CD4-positive, alpha-beta memory T cell (primary cell): Measurements from ENCODE around the gene SNAPC2. TPM values are rescaled to one million over a fixed set of nuclear protein-coding genes. Genes with fewer than 3 reads are reported as not detected.

Experiments used
- CTCF ChIA-PET: fragments of 350-600 bp; sonication (Branson Sonifier 250); formaldehyde crosslinking; loops from one replicate; lab custom pipeline; 2021; ENCODE audit warnings: inconsistent platforms; ENCODE audit not compliant: partially characterized antibody; lab: Charles Lee
- POLR2A ChIA-PET: fragments of 350-600 bp; sonication (Branson Sonifier 250); formaldehyde crosslinking; loops from one replicate; lab custom pipeline; 2021; ENCODE audit not compliant: partially characterized antibody; lab: Charles Lee
- DNase-seq, 5 donors: peaks; one replicate each; pipeline versions ENCODE4 v3.0.0 to v3.0.0-alpha.2; 2020 to 2022; ENCODE audit warnings: mixed read lengths in 1 of 5
- H3K27ac ChIP-seq: one replicate; pipeline ENCODE4 v1.7.0; 2013; ENCODE audit warnings: low read depth, low read length
- H3K27me3 ChIP-seq: 2 replicates; pipeline ENCODE4 v1.7.0; 2013; ENCODE audit warnings: mild to moderate bottlenecking, low read length, moderate library complexity; ENCODE audit not compliant: insufficient read depth
- H3K36me3 ChIP-seq: 2 replicates; pipeline ENCODE4 v1.7.0; 2013; ENCODE audit warnings: mild to moderate bottlenecking, low read length, moderate library complexity; ENCODE audit not compliant: insufficient read depth
- H3K4me1 ChIP-seq: 2 replicates; pipeline ENCODE4 v1.7.0; 2013; ENCODE audit warnings: mild to moderate bottlenecking, low read length, moderate library complexity; ENCODE audit not compliant: insufficient read depth
- H3K4me3 ChIP-seq, 2 donors: one replicate each; pipeline ENCODE4 v1.7.0; 2013; ENCODE audit warnings: low read length in 2 of 2, mild to moderate bottlenecking in 1 of 2
- H3K9me3 ChIP-seq, 2 donors: one replicate each; pipeline ENCODE4 v1.7.0; 2013; ENCODE audit warnings: low read length in 2 of 2, control low read depth in 1 of 2; ENCODE audit not compliant: control insufficient read depth in 1 of 2
- H3K27ac Mint-ChIP-seq, 7 donors: one replicate each; pipeline ENCODE4 v1.8.0; 2020 to 2021; ENCODE audit warnings: mixed read lengths in 7 of 7, mild to moderate bottlenecking in 6 of 7, inconsistent platforms in 3 of 7, moderate library complexity in 3 of 7
- H3K27me3 Mint-ChIP-seq, 2 donors: one replicate each; pipeline ENCODE4 v1.8.0; 2020 to 2021; ENCODE audit warnings: mixed read lengths in 2 of 2
- H3K36me3 Mint-ChIP-seq, 2 donors: one replicate each; pipeline ENCODE4 v1.8.0; 2020 to 2021; ENCODE audit warnings: mixed read lengths in 2 of 2, inconsistent platforms in 1 of 2, mild to moderate bottlenecking in 1 of 2
- H3K4me1 Mint-ChIP-seq, 4 donors: one replicate each; pipeline ENCODE4 v1.8.0; 2020 to 2021; ENCODE audit warnings: mixed read lengths in 4 of 4, mild to moderate bottlenecking in 1 of 4
- H3K4me3 Mint-ChIP-seq, 8 donors: one replicate each; pipeline ENCODE4 v1.8.0; 2020 to 2021; ENCODE audit warnings: mixed read lengths in 8 of 8, mild to moderate bottlenecking in 7 of 8, moderate library complexity in 6 of 8, inconsistent platforms in 3 of 8
- H3K9me3 Mint-ChIP-seq, 8 donors: one replicate each; pipeline ENCODE4 v1.8.0; 2020 to 2021; ENCODE audit warnings: mixed read lengths in 8 of 8, mild to moderate bottlenecking in 5 of 8, inconsistent platforms in 3 of 8, moderate library complexity in 1 of 8
- intact Hi-C: fragments of 100-400 bp; cut with micrococcal nuclease; formaldehyde crosslinking; loops from one replicate; pipeline ENCODE4 v1.15.1; 2023
- polyA plus RNA-seq, 2 donors: library from polyadenylated mRNA; unstranded; fragments of 300-500 nt; fragmentation: Illumina TruSeq; gene quantifications; one replicate each; pipeline ENCODE4 v1.2.3, GENCODE V29; 2021
- total RNA-seq, 2 experiments: library from RNA; stranded (reverse); gene quantifications; one replicate each; pipeline ENCODE4 v1.2.3, GENCODE V29; 2021

SNAPC2 gene
- total and polyA plus RNA-seq, 4 experiments from 2014 or later: 9.0 to 22.1 (median 17.6) TPM

GRCh38 chr19:7908742-7909461, 11.2 kb upstream of the SNAPC2 start:
- Mint-ChIP-seq H3K27ac (no peak overlapping the region), H3K4me3 (no peak overlapping the region), H3K9me3 (no peaks in the 10 kb centered on the region), H3K36me3 (peaks cover 19 to 33% of the 10 kb centered on the region in 2 donors), H3K27me3 (no peaks in the 10 kb centered on the region), H3K4me1 (peaks cover 8 to 27% (median 16%) of the 10 kb centered on the region in 4 donors)
- Histone ChIP-seq H3K4me3 (no peak overlapping the region), H3K9me3 (no peaks in the 10 kb centered on the region), H3K27me3 (no peaks in the 10 kb centered on the region), H3K4me1 (peaks cover 24% of the 10 kb centered on the region), H3K27ac (no peak overlapping the region), H3K36me3 (peaks cover 12% of the 10 kb centered on the region)
- ChIA-PET CTCF (interaction anchor here (1.5 kb wide), 1 partner anchor 8 kb away, joined by 5 read pairs; no protein-coding TSS in a partner anchor), POLR2A (interaction anchor here (3.3 kb wide), 1 partner anchor 10 kb away, joined by 21 read pairs; the partner anchor contains the start of gene SNAPC2)
- DNase-seq: no peak
- intact Hi-C loops: no loop called here

- Mint-ChIP-seq H3K9me3 (no peaks in the 10 kb centered on the region), H3K36me3 (peaks cover 19 to 29% of the 10 kb centered on the region in 2 donors), H3K4me1 (peaks cover 8 to 23% (median 13%) of the 10 kb centered on the region in 4 donors), H3K27ac (no peak overlapping the region), H3K27me3 (peaks cover 1% of the 10 kb centered on the region in 2 donors), H3K4me3 (no peak overlapping the region)
- no peak for DNase-seq
- H3K4me1 ChIP-seq: peaks cover 20% of the 10 kb centered on the region
- no peak overlapping the region for H3K27ac ChIP-seq
- H3K4me3 ChIP-seq: no peak overlapping the region
- ChIA-PET CTCF (interaction anchor here (1.5 kb wide), 1 partner anchor 8 kb away, joined by 5 read pairs; no protein-coding TSS in a partner anchor), POLR2A (interaction anchor here (3.3 kb wide), 1 partner anchor 9 kb away, joined by 21 read pairs; the partner anchor contains the start of gene SNAPC2)
- no peaks in the 10 kb centered on the region for H3K27me3 ChIP-seq
- H3K9me3 ChIP-seq: no peaks in the 10 kb centered on the region
- intact Hi-C loops: no loop called here
- peaks cover 12% of the 10 kb centered on the region for H3K36me3 ChIP-seq
Measured at GRCh38 chr19:7909471-7910067, 10.6 kb upstream of the SNAPC2 start.

GRCh38 chr19:7910321-7911161, 9.6 kb upstream of the SNAPC2 start:
- Histone ChIP-seq H3K4me1 (peaks cover 11% of the 10 kb centered on the region), H3K4me3 (no peak overlapping the region), H3K36me3 (peaks cover 12% of the 10 kb centered on the region), H3K9me3 (no peaks in the 10 kb centered on the region), H3K27me3 (no peaks in the 10 kb centered on the region), H3K27ac (no peak overlapping the region)
- no peak overlapping the region for H3K27ac Mint-ChIP-seq
- peaks cover 19 to 23% of the 10 kb centered on the region in 2 donors for H3K36me3 Mint-ChIP-seq
- no peak for DNase-seq
- intact Hi-C loops: no loop called here
- H3K9me3 Mint-ChIP-seq: no peaks in the 10 kb centered on the region
- ChIA-PET POLR2A (interaction anchor here (1.2 kb wide), 1 partner anchor 41 kb away, joined by 3 read pairs; no protein-coding TSS in a partner anchor), CTCF (no interaction called here)
- peaks cover 4 to 8% of the 10 kb centered on the region in 2 donors for H3K27me3 Mint-ChIP-seq
- no peak overlapping the region for H3K4me3 Mint-ChIP-seq
- H3K4me1 Mint-ChIP-seq: peaks cover under 1 to 18% (median 8%) of the 10 kb centered on the region in 4 donors

GRCh38 chr19:7911508-7912143, 8.5 kb upstream of the SNAPC2 start:
- POLR2A ChIA-PET: interaction anchor here (1.2 to 1.4 kb wide), 2 partner anchors 8 to 42 kb away, joined by 3 to 6 read pairs; partner anchors contain the start of gene SNAPC2
- no peak for DNase-seq
- Mint-ChIP-seq H3K36me3 (peaks cover 19% of the 10 kb centered on the region in 2 donors), H3K27ac (peak overlapping the region in 1 of 7 donors; percentile 51), H3K4me3 (peak overlapping the region in 1 of 8 donors; percentile 43), H3K4me1 (peaks cover 3 to 16% (median 6%) of the 10 kb centered on the region in 4 donors), H3K9me3 (no peaks in the 10 kb centered on the region), H3K27me3 (peaks cover 8 to 12% of the 10 kb centered on the region in 2 donors)
- Histone ChIP-seq H3K4me1 (peaks cover 14% of the 10 kb centered on the region), H3K4me3 (no peak overlapping the region), H3K27ac (no peak overlapping the region), H3K9me3 (no peaks in the 10 kb centered on the region), H3K36me3 (peaks cover 7% of the 10 kb centered on the region), H3K27me3 (no peaks in the 10 kb centered on the region)
- CTCF ChIA-PET: interaction anchor here (1.3 kb wide), 1 partner anchor 12 kb away, joined by 3 read pairs; no protein-coding TSS in a partner anchor
- intact Hi-C loops: no loop called here

- ChIA-PET POLR2A (interaction anchor here (1.2 to 1.4 kb wide), 2 partner anchors 8 to 43 kb away, joined by 3 to 6 read pairs; partner anchors contain the start of gene SNAPC2), CTCF (interaction anchor here (1.3 kb wide), 1 partner anchor 12 kb away, joined by 3 read pairs; no protein-coding TSS in a partner anchor)
- no peak overlapping the region for H3K27ac ChIP-seq
- H3K9me3 Mint-ChIP-seq: peaks cover 0 to 3% (median 0%) of the 10 kb centered on the region in 8 donors
- peak overlapping the region in 1 of 7 donors; percentile 51 for H3K27ac Mint-ChIP-seq
- peaks cover 5 to 18% (median 10%) of the 10 kb centered on the region in 4 donors for H3K4me1 Mint-ChIP-seq
- intact Hi-C loops: no loop called here
- peaks cover 19% of the 10 kb centered on the region for H3K4me1 ChIP-seq
- peaks cover 19% of the 10 kb centered on the region in 2 donors for H3K36me3 Mint-ChIP-seq
- DNase-seq: peak in 1 of 5 donors; percentile 35
- H3K36me3 ChIP-seq: peaks cover 7% of the 10 kb centered on the region
- H3K4me3 Mint-ChIP-seq: peak overlapping the region in 1 of 8 donors; percentile 43
- no peak overlapping the region for H3K4me3 ChIP-seq
- H3K27me3 Mint-ChIP-seq: peaks cover 9 to 15% of the 10 kb centered on the region in 2 donors
- peaks cover 5% of the 10 kb centered on the region for H3K27me3 ChIP-seq
- H3K9me3 ChIP-seq: no peaks in the 10 kb centered on the region
Measured at GRCh38 chr19:7912144-7912696, 7.9 kb upstream of the SNAPC2 start.
